Ureter (tissue), 1 donor: Measurements from ENCODE around the gene LAMC1. TPM values are rescaled to one million over a fixed set of nuclear protein-coding genes. Genes with fewer than 3 reads are reported as not detected.

Experiments used
- DNase-seq: peaks from one replicate; pipeline ENCODE4 v3.0.0-alpha.2; 2020; ENCODE audit warnings: low spot score
- total RNA-seq: library from RNA; stranded (reverse); gene quantifications from one replicate; pipeline ENCODE4 v1.2.4, GENCODE V29; 2023
- donor health status: DM: yes; HTN: yes; CAD: no.

Gene LAMC1
- total RNA-seq, 1 donor from 2014 or later = 111 TPM

DNA sequence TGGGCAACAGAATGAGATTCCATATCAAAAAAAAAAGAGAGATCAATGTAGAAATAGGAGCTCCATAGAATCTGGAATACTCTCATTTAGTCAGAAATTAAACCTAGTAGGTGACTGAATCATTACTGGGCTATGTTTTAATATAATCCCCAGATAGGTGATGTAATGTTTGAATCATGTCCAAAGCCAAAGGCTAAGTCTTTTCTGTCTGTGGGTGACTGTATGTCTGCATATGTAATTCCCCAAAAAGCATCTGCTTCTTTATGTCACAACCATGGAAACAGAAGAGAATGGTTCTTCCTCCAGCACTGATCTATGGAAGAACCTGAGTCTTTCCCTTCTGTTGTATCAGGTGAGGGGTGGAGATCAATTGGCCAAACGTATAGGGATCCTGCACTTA, 168.6 kb downstream of the LAMC1 start:
- DNase-seq = no peak

DNA sequence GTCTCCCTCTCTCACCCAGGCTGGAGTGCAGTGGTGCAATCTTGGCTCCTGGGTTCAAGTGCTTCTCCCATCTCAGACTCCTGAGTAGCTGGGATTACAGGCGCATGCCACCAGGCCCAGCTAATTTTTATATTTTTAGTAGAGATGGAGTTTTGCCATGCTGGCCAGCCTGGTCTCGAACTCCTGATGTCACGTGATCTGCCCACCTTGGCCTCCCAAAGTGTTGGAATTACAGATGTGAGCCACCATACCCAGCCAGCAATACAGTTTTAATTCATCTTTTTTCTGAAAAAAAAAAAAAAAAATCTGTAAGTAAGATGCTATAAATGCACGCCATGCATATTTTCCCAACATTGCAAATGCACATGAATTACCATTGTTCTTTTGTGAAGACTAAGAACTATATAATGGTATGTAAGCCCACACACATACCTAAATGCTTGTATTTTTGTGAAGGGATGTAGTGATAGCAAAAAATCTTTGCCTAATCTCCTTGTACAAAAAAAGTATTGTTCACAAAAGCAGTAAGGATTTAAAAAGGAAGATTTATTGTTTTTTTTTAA, 170.8 kb downstream of the LAMC1 start:
- DNase-seq = no peak

DNA sequence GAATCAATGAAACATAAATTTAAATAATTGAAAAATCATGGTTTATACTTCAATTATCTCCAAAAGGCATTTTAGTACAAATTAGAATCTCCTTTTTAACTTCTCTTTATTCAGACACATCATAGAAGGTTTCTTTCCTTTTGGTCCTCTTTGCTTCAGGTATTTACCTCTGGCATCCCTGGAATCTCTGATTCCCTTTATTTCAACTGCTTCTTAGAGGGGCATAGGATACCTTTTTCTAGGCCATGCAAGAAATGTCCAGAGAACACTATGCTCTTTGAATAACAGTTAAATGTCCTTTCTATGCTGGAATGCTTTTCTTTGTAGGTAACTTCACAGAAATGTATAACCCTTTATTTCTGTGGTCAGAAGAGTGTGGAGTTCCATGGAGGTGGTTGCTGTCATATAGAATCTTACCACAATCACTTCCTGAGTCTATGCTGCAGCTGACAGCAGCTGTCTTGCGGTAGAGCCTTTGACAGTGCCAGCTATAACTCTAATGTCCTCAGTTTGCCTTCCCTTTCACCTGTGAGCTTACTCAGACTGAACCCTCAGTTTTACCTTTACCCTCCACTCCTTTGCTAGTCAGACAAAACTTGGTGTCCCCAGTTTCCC, 171.4 kb downstream of the LAMC1 start:
- no peak for DNase-seq

DNA sequence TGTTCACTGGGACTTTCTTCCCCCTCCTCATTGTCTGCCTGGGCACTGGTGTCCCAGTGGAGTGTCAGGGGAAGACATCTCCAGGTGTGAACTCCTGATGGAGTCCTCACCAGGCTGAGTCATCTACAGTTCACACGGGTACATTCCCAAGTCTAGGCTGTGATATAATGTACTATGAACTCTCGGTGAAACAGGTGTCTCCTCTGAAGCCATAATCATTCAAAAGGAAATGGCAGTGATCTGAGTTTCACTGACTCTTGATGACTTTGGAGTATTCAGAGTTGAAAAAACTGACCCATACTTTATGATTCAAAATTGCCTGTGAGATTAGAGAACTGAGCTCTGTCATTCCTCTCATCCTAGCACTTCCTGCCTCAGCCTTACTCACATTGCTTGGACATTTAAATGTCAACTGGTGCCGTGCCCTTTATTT, 171.9 kb downstream of the LAMC1 start:
- DNase-seq = no peak

Other genes with a start within 250 kb of the LAMC1 start
- 25.6 TPM for gene NPL, start 233.6 kb upstream of the LAMC1 start, total RNA-seq
- 181 TPM for gene DHX9, start 184.1 kb upstream of the LAMC1 start, total RNA-seq
- gene SHCBP1L, start 70.3 kb upstream of the LAMC1 start, total RNA-seq = not detected
- 14.5 TPM for gene LAMC2, start 162.8 kb downstream of the LAMC1 start, total RNA-seq